CD8-positive, alpha-beta memory T cell (primary cell): ENCODE measurements around the gene CD300LD. TPM values are rescaled to one million over a fixed set of nuclear protein-coding genes. Genes with fewer than 3 reads are reported as not detected.

Source experiments
- CTCF ChIA-PET: fragments of 350-600 bp; sonication (Branson Sonifier 250); formaldehyde crosslinking; loops from one replicate; lab custom pipeline; 2021; ENCODE audit warnings: antibody characterized with exemption; lab: Charles Lee
- POLR2A ChIA-PET: fragments of 350-600 bp; sonication (Branson Sonifier 250); formaldehyde crosslinking; loops from one replicate; lab custom pipeline; 2021; ENCODE audit warnings: antibody characterized with exemption; lab: Charles Lee
- DNase-seq, 5 donors: peaks; one replicate each; pipeline versions ENCODE4 v3.0.0 to v3.0.0-alpha.2; 2020 to 2022; ENCODE audit warnings: mixed read lengths in 1 of 5
- H3K27ac ChIP-seq: one replicate; pipeline ENCODE4 v1.7.0; 2013; ENCODE audit warnings: low read depth, mild to moderate bottlenecking, low read length, moderate library complexity
- H3K27me3 ChIP-seq: 2 replicates; pipeline ENCODE4 v1.7.0; 2013; ENCODE audit warnings: low read length, mild to moderate bottlenecking; ENCODE audit not compliant: insufficient read depth, poor library complexity, severe bottlenecking
- H3K36me3 ChIP-seq: 2 replicates; pipeline ENCODE4 v1.7.0; 2013; ENCODE audit warnings: mild to moderate bottlenecking, low read length, moderate library complexity; ENCODE audit not compliant: insufficient read depth
- H3K4me1 ChIP-seq: 2 replicates; pipeline ENCODE4 v1.7.0; 2013; ENCODE audit warnings: mild to moderate bottlenecking, low read length, moderate library complexity; ENCODE audit not compliant: insufficient read depth
- H3K4me3 ChIP-seq: 2 replicates; pipeline ENCODE4 v1.7.0; 2013; ENCODE audit warnings: mild to moderate bottlenecking, low read length
- H3K9me3 ChIP-seq: 2 replicates; pipeline ENCODE4 v1.7.0; 2013; ENCODE audit warnings: mild to moderate bottlenecking, low read length
- H3K27ac Mint-ChIP-seq, 8 donors: one replicate each; pipeline ENCODE4 v1.8.0; 2020 to 2021; ENCODE audit warnings: mixed read lengths in 8 of 8, mild to moderate bottlenecking in 6 of 8, inconsistent platforms in 3 of 8, moderate library complexity in 3 of 8
- H3K27me3 Mint-ChIP-seq, 2 donors: one replicate each; pipeline ENCODE4 v1.8.0; 2020 to 2021; ENCODE audit warnings: mixed read lengths in 2 of 2, mild to moderate bottlenecking in 1 of 2, moderate library complexity in 1 of 2
- H3K36me3 Mint-ChIP-seq, 3 donors: one replicate each; pipeline ENCODE4 v1.8.0; 2020 to 2021; ENCODE audit warnings: mixed read lengths in 3 of 3, inconsistent platforms in 1 of 3, mild to moderate bottlenecking in 1 of 3
- H3K4me1 Mint-ChIP-seq, 3 donors: one replicate each; pipeline ENCODE4 v1.8.0; 2020 to 2021; ENCODE audit warnings: mixed read lengths in 3 of 3, inconsistent platforms in 1 of 3, mild to moderate bottlenecking in 1 of 3
- H3K4me3 Mint-ChIP-seq, 7 donors: one replicate each; pipeline ENCODE4 v1.8.0; 2020 to 2021; ENCODE audit warnings: mixed read lengths in 7 of 7, mild to moderate bottlenecking in 6 of 7, moderate library complexity in 4 of 7, inconsistent platforms in 2 of 7
- H3K9me3 Mint-ChIP-seq, 5 donors: one replicate each; pipeline ENCODE4 v1.8.0; 2020 to 2022; ENCODE audit warnings: mixed read lengths in 5 of 5, mild to moderate bottlenecking in 3 of 5, moderate library complexity in 2 of 5, inconsistent platforms in 1 of 5
- polyA plus RNA-seq: library from polyadenylated mRNA; unstranded; fragments of 300-500 nt; fragmentation: Illumina TruSeq; gene quantifications from one replicate; pipeline ENCODE4 v1.2.3, GENCODE V29; 2021
- total RNA-seq, 2 experiments: library from RNA; stranded (reverse); gene quantifications; one replicate each; pipeline ENCODE4 v1.2.3, GENCODE V29; 2021

The CD300LD gene
- total and polyA plus RNA-seq, 3 experiments from 2014 or later: not detected

DNA sequence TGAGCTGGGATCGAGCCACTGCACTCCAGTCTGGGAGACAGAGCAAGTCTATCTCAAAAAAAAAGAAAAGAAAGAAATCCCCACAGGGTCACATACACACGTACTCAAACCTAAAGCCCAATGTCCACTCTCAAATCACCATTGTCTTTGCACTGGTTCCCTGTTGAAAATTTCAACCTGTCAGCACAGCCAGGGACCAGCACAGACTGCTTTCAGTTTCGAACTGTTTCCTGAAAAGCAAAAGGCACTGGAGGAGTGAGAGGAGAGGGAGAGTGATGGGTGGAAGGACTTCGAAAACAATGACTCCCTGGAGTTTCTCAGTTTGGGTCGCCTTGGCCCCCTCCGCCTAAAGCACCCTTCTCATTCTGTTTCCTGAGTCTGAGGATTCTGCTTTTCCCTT is 37.2 kb downstream of the CD300LD start:
- Mint-ChIP-seq H3K27me3 (peaks cover 0 to 19% of the 10 kb centered on the region in 2 donors), H3K4me3 (no peak overlapping the region), H3K36me3 (no peaks in the 10 kb centered on the region), H3K9me3 (no peaks in the 10 kb centered on the region), H3K4me1 (peaks cover 5 to 8% (median 6%) of the 10 kb centered on the region in 3 donors), H3K27ac (no peak overlapping the region)
- POLR2A ChIA-PET: no interaction called here
- no peaks in the 10 kb centered on the region for H3K27me3 ChIP-seq
- CTCF ChIA-PET: no interaction called here
- H3K27ac ChIP-seq: no peak overlapping the region
- no peaks in the 10 kb centered on the region for H3K36me3 ChIP-seq
- H3K9me3 ChIP-seq: no peaks in the 10 kb centered on the region
- H3K4me1 ChIP-seq: peaks cover 5% of the 10 kb centered on the region
- H3K4me3 ChIP-seq: no peak overlapping the region
- no peak for DNase-seq

DNA sequence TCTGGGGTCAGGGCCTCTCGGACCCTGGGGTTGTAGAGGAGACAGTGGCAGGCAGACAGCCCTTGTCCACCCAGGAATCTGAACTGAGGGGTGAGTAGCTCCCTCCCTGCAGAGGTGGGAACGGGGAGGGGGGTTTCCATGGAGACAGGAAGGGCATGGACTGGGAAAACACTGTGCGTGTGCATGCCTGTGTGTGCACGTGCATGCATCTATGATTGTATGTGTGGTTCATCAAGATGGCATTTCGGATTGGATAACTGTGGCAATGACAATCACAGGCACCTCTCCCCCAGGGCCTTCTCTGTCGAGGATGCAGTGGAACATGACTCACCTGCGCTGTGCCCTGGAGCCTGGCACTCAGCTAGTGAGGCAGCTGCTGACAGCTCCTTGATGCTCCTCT is 40.0 kb downstream of the CD300LD start:
- peaks cover 1 to 30% of the 10 kb centered on the region in 2 donors for H3K27me3 Mint-ChIP-seq
- no peak overlapping the region for H3K27ac ChIP-seq

GRCh38 chr17:74550602-74551001 is 41.5 kb downstream of the CD300LD start:
- Mint-ChIP-seq H3K27ac (peak overlapping the region in 1 of 8 donors; percentile 28), H3K9me3 (no peaks in the 10 kb centered on the region), H3K4me3 (no peak overlapping the region), H3K36me3 (no peaks in the 10 kb centered on the region), H3K4me1 (peaks cover 0 to 4% (median 0%) of the 10 kb centered on the region in 3 donors), H3K27me3 (peaks cover 3 to 30% of the 10 kb centered on the region in 2 donors)
- H3K4me3 ChIP-seq: no peak overlapping the region
- no peak overlapping the region for H3K27ac ChIP-seq
- no peaks in the 10 kb centered on the region for H3K4me1 ChIP-seq
- no peaks in the 10 kb centered on the region for H3K9me3 ChIP-seq
- CTCF ChIA-PET: no interaction called here
- no peaks in the 10 kb centered on the region for H3K27me3 ChIP-seq
- no peaks in the 10 kb centered on the region for H3K36me3 ChIP-seq
- DNase-seq: no peak
- POLR2A ChIA-PET: no interaction called here

More for the DNA sequence above, 40.0 kb downstream of the CD300LD start:
- no peak overlapping the region for H3K4me3 ChIP-seq
- H3K9me3 ChIP-seq: no peaks in the 10 kb centered on the region
- H3K4me1 Mint-ChIP-seq: peaks cover 0 to 4% (median 0%) of the 10 kb centered on the region in 3 donors
- CTCF ChIA-PET: interaction anchor here (1.1 kb wide), 1 partner anchor 14 kb away, joined by 3 read pairs; no protein-coding TSS in a partner anchor
- POLR2A ChIA-PET: no interaction called here
- DNase-seq: no peak
- H3K36me3 ChIP-seq: no peaks in the 10 kb centered on the region
- no peak overlapping the region for H3K4me3 Mint-ChIP-seq
- no peak overlapping the region for H3K27ac Mint-ChIP-seq
- H3K4me1 ChIP-seq: no peaks in the 10 kb centered on the region
- H3K27me3 ChIP-seq: no peaks in the 10 kb centered on the region
- no peaks in the 10 kb centered on the region for H3K36me3 Mint-ChIP-seq
- no peaks in the 10 kb centered on the region for H3K9me3 Mint-ChIP-seq

DNA sequence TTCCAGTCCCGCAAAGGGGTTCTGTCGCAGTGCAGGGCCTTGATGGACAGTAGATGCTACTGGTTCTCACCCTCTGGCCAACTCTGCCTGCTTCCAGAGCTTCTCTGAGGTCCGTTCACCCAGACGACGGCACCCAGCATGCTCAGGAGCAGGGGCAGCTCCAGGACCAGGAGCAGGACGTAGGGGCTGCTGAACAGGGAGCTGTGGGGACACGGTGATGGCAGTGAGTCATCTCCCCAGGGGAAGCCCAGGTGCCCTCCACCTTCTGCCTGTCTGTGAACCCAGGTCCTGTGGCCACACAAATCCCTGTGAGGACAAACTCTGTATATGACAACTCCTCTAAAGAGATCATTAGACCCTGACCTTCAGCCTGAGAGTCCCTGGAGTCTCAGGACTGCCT is 42.7 kb downstream of the CD300LD start:
- H3K27ac Mint-ChIP-seq: no peak overlapping the region
- Histone ChIP-seq H3K4me3 (no peak overlapping the region), H3K27ac (no peak overlapping the region), H3K4me1 (no peaks in the 10 kb centered on the region), H3K27me3 (no peaks in the 10 kb centered on the region), H3K36me3 (no peaks in the 10 kb centered on the region), H3K9me3 (no peaks in the 10 kb centered on the region)
- DNase-seq: no peak
- POLR2A ChIA-PET: no interaction called here
- no peak overlapping the region for H3K4me3 Mint-ChIP-seq
- no peaks in the 10 kb centered on the region for H3K36me3 Mint-ChIP-seq
- CTCF ChIA-PET: no interaction called here
- no peaks in the 10 kb centered on the region for H3K9me3 Mint-ChIP-seq
- peaks cover 0 to 4% (median 0%) of the 10 kb centered on the region in 3 donors for H3K4me1 Mint-ChIP-seq
- H3K27me3 Mint-ChIP-seq: peaks cover 3 to 30% of the 10 kb centered on the region in 2 donors

GRCh38 chr17:74547736-74548135 is 44.3 kb downstream of the CD300LD start:
- no peaks in the 10 kb centered on the region for H3K4me1 ChIP-seq
- peaks cover 3 to 26% of the 10 kb centered on the region in 2 donors for H3K27me3 Mint-ChIP-seq

DNA sequence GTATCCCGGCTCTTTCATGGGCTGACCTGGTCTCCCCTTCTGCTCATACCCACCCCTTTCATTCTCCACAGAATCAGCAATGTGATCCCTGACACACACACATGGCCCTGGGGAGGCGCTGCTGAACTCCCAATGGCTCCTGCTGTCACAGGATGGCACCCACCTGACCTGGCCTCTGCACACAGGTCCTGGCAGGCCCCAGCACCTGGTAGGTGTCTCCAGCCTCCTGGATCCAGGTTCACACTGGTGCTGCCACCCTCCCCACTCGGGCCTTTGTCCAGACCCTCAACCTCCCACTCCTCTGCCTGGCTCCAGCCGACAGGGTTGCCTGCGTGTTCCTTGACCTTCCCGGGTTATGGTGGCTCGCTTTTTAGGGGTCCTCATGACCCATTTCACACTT is 44.8 kb downstream of the CD300LD start:
- Mint-ChIP-seq H3K36me3 (no peaks in the 10 kb centered on the region), H3K27ac (no peak overlapping the region), H3K27me3 (peaks cover 3 to 26% of the 10 kb centered on the region in 2 donors), H3K9me3 (no peaks in the 10 kb centered on the region), H3K4me1 (peaks cover 0 to 4% (median 0%) of the 10 kb centered on the region in 3 donors), H3K4me3 (no peak overlapping the region)
- Histone ChIP-seq H3K4me1 (no peaks in the 10 kb centered on the region), H3K9me3 (no peaks in the 10 kb centered on the region), H3K27ac (no peak overlapping the region), H3K36me3 (no peaks in the 10 kb centered on the region), H3K4me3 (no peak overlapping the region), H3K27me3 (no peaks in the 10 kb centered on the region)
- DNase-seq: no peak
- ChIA-PET POLR2A (no interaction called here), CTCF (no interaction called here)

More at GRCh38 chr17:74547736-74548135, 44.3 kb downstream of the CD300LD start:
- ChIA-PET CTCF (no interaction called here), POLR2A (no interaction called here)
- no peak for DNase-seq
- no peaks in the 10 kb centered on the region for H3K27me3 ChIP-seq
- Mint-ChIP-seq H3K36me3 (no peaks in the 10 kb centered on the region), H3K9me3 (no peaks in the 10 kb centered on the region), H3K4me3 (peak overlapping the region in 1 of 7 donors; percentile 34), H3K27ac (peak overlapping the region in 1 of 8 donors; percentile 29), H3K4me1 (peaks cover 0 to 4% (median 0%) of the 10 kb centered on the region in 3 donors)
- H3K4me3 ChIP-seq: no peak overlapping the region
- no peaks in the 10 kb centered on the region for H3K36me3 ChIP-seq
- H3K27ac ChIP-seq: no peak overlapping the region
- H3K9me3 ChIP-seq: no peaks in the 10 kb centered on the region

DNA sequence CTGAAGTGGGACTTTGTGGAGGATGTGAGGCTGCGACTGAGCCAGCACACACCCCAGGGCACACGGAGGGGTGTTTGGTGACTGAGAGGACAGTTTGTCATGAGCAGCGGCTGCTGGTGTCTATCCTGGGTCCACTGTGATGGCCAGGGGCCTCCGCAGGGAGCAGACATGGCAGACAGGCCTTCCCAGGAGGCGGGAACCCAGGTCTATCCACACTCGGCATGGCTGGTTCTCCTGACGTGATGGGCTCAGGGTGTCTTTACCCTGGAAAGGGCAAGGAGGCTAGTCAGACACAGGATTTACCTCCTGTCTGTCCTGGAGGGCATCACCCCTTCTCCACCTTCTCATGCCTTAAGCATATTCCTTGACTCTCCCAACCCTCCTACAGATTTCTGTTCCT is 45.5 kb downstream of the CD300LD start:
- no peaks in the 10 kb centered on the region for H3K9me3 Mint-ChIP-seq
- peak overlapping the region in 1 of 8 donors; percentile 32 for H3K27ac Mint-ChIP-seq

DNA sequence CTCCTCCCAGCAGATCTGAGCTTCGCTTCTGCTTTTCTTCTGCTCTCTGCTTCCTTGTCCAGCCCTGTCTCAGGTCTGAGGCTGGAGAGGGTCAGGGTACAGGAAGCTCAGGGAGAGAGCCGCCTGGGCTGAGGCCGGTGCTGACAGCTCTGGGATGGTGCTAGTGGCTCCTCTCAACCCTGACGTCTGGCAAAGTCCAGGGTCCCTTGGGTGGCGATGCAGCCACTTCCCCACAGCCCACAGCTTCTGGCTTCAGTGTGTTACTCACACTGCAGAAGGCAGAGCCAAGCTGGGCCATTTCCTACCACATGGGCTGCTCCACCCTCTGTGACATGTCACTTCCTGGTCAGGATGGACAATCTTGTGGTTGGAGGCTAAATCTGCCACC is 46.2 kb downstream of the CD300LD start, which contains the start of gene CD300C:
TSS of gene CD300C (minus strand) at position 273 of the 388 bp plus-strand sequence. CDS start 333 bp downstream, outside the sequence.
- H3K4me1 Mint-ChIP-seq: peaks cover 0 to 4% (median 0%) of the 10 kb centered on the region in 3 donors
- peak within 1 kb of the TSS in 1 of 8 donors; percentile 32 for H3K27ac Mint-ChIP-seq
- H3K27me3 Mint-ChIP-seq: peaks cover 7 to 24% of the 10 kb centered on the region in 2 donors
- DNase-seq: no peak
- Histone ChIP-seq H3K4me1 (no peaks in the 10 kb centered on the region), H3K27me3 (no peaks in the 10 kb centered on the region), H3K4me3 (no peak within 1 kb of the TSS), H3K27ac (no peak within 1 kb of the TSS), H3K36me3 (no peaks in the 10 kb centered on the region), H3K9me3 (no peaks in the 10 kb centered on the region)
- CTCF ChIA-PET: no interaction called here
- no peaks in the 10 kb centered on the region for H3K9me3 Mint-ChIP-seq
- no peaks in the 10 kb centered on the region for H3K36me3 Mint-ChIP-seq
- H3K4me3 Mint-ChIP-seq: peak within 1 kb of the TSS in 1 of 7 donors; percentile 23
- POLR2A ChIA-PET: no interaction called here

More for the DNA sequence above, 45.5 kb downstream of the CD300LD start:
- no peak overlapping the region for H3K4me3 Mint-ChIP-seq
- ChIA-PET CTCF (no interaction called here), POLR2A (no interaction called here)
- Histone ChIP-seq H3K27me3 (no peaks in the 10 kb centered on the region), H3K9me3 (no peaks in the 10 kb centered on the region), H3K36me3 (no peaks in the 10 kb centered on the region), H3K27ac (no peak overlapping the region), H3K4me3 (no peak overlapping the region), H3K4me1 (no peaks in the 10 kb centered on the region)
- H3K36me3 Mint-ChIP-seq: no peaks in the 10 kb centered on the region
- H3K4me1 Mint-ChIP-seq: peaks cover 0 to 4% (median 0%) of the 10 kb centered on the region in 3 donors
- peaks cover 3 to 23% of the 10 kb centered on the region in 2 donors for H3K27me3 Mint-ChIP-seq
- DNase-seq: no peak
